Femur (tissue), 1 donor: Measurements from ENCODE around the gene PIP5K1B.

Experiments
- DNase-seq: peaks from one replicate; pipeline ENCODE4 v3.0.0-alpha.2; 2017

Gene PIP5K1B

DNA sequence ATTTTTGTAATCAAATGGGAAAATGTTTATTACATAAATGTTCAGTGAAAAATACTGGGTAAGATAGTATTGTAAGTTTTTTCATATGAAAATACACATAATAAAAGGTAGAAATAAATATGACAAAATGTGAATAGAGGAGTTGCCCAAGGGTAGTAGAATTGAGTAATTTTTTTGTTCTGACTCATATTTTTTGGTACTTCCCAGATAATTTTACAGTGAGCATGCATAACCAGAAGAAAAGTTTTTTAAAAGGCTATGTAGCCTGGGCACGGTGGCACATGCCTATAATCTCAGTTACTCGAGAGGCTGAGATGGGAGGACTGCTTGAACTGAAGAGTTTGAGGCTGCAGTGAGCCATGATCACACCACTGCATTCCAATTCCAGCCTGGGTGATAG lies 116.9 kb downstream of the PIP5K1B start:
- DNase-seq, result no peak

DNA sequence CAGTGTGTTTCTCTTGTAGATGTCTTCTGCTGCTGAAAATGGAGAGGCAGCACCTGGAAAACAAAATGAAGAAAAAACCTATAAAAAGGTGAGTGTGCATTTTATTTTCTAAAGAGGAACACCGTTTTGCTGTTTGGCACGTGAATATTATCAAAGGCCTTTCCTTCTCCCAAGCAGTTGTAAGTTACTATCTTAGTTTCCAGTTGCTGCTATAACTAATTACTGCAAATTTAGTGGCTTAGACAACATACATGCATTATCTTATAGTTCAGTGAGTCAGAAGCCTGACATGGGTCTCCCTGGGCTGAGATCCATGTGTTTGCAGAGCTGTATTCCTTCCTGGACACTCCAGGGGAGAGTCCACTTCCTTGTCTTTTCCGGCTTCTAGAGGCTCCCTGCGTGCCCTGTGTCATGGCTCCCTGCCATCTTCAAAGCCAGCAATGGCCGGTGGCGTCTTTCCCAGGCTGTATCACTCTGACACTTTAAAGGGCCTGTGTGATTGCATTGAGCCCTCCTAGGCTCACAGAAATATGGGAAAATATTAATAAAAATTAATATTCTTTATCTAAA lies 117.6 kb downstream of the PIP5K1B start:
- no peak for DNase-seq

DNA sequence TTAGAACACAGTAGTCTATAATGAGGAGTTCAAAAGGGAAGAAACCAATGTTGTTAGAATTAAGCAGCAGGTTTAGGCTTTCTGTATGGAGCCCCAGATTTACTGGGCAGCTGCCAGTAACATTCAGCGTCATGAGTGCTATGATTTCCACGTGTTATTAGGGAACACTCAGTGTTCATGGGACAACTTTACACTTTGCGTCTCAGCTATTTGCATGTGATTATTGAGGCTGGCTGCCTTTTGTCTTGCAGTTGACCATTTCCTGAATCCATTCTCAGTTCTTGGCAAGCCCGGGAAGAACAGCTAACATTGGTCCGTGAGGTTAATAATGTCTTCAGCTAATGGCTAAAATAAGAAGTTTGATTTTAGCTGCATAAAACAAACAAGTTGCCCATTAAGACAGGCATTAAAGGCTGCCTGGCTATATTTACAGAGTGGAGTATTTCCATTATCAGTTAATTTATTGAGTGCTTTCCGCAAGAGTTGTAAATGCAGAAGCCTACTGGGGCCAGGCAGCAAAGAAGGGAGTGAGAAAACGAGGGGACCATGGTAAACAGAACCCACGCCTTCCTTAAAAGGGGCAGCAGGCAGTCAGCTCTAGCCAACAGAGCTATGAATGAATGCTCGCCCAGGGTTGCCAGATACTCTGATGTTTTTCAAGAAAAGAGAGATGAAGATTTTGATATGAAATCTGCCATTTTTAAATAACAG lies 120.9 kb downstream of the PIP5K1B start:
- no peak for DNase-seq

DNA sequence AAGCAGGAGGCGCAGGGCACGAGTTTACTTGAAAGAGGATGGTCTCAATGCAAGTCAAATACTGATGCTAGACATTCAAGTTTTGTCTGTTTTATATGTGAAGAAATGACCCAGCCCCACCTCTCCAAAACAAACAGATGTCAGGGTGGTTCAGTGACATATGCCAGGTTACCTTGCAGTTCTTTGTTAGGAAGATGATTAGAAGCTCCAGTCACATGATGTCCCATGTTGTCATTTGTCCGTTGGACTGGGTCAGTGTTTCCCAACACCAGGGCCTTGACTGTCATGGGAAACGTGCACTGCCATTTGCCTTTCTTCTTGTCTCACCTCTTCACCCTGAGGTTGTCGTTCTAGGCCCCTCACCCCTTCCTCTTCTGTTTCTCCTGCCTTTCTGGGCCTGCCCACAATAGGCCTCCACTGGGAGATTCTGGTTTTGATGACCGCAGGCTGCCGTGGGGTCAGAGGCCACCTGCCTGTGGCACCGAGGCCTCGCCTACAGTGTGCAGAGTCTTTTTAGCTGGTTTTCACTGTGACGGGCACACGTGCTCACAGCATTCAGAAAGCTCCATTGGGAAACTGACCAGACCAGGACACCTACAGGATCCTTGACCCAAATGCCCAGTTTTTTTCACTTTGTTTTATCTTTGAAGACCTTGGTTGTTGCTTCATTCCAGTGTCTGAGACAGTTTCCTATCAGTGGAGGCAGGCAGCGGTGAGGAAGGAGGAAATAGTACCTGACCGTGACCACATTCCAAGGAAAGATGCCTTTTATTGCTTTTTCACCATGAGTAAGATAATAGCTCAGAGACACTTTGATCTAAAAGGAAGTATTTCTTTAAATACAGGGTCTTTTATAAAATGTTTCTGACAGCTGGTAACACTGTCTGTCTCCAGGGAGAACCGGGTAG lies 123.1 kb downstream of the PIP5K1B start:
- no peak for DNase-seq

DNA sequence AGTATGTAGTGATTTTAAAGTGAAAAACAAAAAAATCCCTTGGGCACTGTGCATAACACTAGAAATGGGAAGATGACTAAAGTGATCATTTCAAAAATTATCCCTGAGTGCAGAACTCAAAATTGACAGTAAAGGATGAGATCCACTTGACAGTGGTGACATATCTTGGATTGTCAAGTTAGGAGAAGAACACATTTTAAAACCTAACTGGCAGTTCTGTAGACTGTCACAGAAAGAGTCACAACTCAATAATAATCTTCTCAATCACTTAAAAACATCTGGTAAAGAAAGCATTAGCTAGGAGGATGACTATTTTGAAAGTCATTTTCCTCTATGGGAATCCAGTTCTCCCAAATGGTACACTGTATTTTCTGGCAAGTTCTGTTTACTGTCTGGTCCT lies 127.1 kb downstream of the PIP5K1B start:
- DNase-seq, result no peak

DNA sequence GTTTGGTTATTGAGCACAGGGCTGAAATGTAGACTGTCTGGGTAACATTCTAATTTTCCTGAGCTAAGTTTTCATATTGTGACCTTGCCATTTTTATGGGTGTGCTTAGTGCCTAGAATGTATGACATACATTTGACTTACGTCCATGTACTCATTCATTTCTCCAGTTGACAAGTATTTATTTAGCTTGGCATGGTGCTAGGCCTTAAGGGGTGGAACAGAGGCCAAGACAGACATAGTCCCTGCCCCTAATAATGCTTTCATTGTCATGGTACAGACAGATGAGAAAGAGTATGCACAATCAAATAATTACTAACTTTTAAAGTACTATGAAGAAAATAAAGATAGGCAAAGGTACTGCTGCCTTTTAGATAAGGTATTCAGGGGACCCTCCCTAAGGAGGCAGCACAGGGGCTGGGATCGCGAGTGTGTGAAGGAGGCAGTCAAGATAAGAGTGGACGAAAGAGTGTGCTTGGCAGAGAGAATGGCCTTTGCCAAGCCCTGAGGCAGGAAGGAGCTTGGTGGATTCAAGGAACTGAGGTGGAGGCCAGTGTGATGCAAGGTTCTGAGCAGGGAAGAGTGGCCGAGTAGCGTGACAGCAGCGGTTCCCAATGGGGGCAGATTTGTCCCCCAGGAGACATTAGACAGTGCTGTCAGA lies 128.0 kb downstream of the PIP5K1B start:
- DNase-seq, result no peak

DNA sequence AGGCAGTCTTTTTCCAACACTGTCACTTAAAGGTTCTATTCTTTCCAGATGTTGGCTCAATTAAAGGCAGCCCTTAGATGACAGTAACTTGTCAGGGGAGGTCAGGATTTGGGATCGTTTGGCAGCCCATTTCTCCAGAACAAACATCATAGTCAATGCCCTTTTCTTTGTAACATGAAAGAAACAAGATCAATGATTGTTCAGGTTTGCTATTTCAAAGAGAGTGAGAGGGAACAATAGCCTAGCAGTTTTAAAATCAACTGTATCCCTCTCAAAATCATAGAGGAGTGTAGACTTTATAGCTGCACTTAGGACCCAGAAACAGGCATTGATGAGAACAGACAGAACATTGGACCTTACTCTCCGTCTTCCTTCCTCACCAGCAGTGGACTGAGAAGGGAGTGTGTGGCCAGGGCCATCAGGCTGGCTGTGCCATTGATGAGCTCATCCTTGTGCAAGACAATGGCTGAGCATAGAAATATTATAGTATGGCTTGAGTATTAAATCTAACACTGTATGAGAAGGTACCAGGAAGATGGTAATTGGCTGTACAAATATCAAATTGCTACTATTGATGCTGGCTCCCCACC lies 130.0 kb downstream of the PIP5K1B start:
- no peak for DNase-seq

DNA sequence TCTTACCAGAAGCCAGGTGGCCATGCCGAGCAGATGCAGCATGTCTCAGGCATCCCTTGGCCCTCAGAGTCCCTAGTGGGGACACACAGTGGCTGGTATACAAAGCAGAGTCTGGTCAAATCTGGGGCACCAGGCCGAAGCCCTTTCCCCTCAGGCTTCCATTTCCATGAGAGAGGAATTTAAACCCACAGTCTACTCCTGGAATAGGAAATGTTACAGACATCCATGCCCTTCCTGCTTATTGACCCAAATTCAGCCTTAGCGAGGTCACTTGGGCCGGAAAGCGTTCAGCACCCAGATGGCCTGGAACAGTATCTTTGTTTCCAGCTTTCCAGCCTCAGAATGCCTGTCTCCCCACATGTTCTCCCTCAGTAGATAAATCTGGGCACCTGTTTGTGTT lies 131.7 kb downstream of the PIP5K1B start:
- DNase-seq, result no peak

DNA sequence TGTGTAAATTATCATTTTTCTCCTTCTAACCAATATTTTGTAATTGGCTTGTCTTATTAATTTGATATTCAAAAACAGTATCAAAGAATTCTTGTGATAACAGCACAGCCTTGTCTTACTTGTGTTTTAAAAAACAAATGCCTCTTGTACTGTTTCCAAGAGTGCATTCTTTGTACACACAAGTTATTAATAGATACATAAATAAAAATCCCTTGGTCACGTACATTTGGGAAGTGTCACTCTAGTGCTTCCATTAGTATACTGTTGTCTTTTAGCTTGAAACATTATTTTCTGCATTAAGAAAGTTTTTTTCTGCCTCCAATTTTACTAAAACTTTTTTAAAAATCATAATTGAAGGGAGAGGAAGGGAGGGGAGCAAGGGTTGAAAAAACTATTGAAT lies 133.2 kb downstream of the PIP5K1B start:
- DNase-seq, result no peak

DNA sequence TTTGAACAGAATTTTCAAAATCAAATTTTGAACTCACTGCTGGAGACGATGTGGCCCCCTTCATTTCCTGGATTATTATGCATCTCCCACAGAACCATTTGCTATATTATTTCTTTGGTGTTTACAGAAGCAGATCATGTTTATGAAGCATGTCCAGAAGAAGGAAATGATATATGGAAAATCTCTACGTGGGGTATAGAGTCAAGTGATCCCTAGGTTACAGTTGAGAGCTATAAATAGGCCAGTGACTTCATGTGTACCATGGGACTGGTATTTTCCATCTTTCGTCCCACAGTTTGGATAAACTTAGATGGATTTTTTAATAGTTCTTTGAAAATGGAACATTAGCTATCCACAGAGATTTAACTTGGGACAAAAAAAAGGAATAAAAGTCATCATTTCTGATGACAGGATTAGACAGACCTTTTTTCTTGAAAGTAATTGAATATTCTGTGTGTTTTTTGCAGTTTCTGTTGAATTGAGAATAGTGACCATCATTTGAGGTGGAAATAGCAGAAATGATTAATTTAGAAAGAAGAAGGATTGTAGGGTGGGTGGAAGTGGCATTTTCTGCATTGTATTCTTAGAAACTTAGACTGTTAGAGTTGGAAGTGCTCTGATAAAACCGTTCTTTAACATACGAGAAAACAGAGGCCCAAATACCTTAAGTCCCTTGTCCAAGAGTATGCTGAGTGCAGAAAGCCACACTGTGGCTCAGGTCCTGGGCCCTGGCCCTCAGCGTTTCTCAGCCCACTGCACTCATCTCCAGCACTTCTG lies 136.4 kb downstream of the PIP5K1B start:
- DNase-seq, result no peak

DNA sequence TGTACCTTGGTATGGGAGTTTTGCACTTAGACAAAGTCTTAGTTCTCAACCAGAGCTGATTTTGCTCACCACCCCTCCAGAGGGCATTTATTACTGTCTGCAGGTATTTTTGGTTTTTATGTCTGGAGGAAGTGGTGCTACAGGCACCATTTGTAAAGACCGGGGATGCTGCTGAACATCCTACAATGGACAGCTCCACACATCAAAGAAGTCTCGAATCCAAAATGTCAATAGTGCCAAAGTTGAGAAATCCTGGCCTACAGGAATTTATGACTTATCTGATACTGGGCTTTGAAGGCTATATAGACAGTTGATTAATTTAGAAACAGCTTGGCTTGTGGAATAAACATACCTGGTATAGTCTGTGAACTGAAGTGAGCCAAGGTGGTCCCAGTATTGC lies 137.5 kb downstream of the PIP5K1B start:
- DNase-seq, result no peak

DNA sequence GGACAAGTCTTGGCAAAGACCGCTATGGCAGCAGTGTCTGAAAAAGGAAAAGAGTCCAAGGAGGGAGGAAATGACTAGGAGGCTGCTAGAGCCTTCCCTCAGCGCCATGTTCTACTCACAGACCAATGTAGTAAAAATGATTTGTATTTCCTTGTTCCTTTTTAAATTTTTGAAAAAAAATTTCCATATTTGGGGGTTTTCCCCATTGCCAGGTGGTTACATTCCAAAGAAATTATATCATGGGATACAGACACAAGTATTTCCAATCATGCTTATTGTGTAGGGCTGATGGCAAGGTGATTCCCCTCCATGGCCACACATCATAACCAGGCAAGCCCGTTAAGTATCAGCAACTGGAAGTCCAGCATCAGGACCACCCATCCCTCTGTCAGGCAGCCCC lies 138.2 kb downstream of the PIP5K1B start:
- DNase-seq, result no peak

DNA sequence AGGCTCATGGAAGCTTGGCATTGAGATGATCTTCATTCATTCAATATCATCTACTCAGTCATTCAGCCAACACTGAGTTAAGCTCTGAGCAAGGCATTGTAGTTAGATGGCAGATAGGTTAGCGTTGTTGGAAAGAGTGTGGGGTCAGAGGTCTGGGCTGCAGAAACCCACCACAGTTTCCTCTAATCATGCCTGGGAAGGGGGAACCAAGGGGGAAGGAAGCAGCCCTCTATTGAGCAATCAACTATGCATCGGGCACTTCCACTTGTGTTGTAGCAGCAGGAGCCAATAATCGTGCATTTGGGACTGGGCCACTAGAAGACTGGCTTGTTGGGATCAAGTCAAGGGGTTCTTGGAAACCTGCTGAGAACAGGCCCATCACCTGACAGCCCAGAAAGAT lies 139.1 kb downstream of the PIP5K1B start:
- no peak for DNase-seq

DNA sequence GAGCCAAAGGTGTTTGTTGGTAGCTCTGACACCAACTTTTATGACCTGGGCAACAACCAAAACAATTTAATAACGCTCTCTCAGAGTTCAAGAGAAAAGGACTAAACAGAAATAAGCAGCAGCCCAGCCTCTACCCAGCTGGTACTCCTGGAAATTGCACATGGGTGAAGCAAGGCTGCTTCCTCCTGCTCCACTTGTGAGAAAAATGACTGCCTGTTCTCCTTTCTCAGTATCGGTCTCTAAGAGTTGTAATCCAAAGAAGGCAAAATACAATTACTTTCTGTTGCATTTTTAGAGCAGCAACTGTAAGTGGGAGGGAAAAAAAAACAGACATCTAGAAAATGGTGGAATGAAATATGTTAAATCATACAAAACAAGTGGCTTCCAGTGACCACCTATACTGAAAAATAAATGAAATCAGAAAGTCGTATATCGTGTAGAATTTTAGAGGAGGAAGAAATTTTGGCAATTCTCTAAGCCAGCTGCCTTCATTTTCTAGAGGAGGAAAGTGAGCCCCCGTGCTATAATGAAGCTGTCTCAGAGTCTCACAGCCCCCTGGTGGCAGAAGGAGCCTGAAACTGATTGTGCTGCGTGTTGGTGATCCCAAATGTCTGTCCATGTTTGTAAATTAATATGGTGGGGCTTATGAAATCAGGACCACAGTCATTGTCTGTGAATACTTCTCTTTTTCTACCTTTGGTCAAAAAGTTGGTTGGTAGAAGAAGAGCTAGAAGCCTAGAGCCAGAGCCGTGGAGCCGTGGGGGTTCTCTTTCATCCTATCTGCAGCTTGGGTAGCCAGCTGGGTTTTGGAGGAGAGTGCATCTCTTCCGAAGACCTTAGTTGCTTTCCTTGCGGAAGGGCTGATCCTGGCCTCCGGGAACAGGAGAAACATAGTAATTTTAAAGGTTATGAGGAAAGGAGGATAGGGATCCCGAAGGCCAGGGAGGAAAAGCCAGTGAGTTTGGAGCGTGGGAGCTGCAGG lies 139.9 kb downstream of the PIP5K1B start:
- DNase-seq, result peak; percentile 30

DNA sequence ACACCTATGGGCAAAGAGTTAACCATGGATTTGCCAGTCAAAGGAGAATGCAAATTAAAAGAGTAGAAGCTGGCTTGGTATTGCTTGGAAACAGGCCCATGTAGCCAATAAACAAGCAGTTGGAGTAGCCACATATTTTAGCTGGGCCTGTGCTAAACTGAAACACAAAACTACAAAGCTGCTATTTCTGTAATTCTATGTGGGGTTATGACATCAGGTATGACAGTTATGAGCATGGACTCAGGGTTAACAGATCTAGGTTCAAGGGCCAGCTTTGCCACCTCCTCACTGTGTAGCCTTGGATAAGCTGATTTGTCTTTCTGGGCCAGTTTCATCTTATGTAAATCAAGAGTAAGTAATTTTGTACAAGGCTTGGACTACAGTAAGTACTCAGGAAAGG lies 142.7 kb downstream of the PIP5K1B start:
- no peak for DNase-seq

DNA sequence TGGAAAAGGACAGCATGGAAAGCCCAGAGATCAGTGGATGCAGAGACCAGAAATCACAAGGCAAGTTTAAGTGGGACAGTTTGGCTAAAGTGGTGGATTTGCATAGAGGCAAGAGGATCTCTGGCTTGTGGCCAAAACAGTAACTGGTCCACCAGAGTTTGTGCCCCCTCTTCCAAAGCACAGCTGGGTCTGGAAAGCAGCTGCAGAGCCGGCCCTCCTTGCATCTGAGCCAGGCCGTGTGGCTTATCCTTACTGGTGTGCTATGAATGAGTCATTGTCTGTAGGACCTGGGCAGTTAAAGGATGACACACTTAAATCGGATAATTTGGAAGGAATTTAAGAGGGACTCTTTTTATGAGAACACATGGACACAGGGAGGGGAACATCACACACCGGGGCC lies 146.6 kb downstream of the PIP5K1B start:
- DNase-seq, result no peak

DNA sequence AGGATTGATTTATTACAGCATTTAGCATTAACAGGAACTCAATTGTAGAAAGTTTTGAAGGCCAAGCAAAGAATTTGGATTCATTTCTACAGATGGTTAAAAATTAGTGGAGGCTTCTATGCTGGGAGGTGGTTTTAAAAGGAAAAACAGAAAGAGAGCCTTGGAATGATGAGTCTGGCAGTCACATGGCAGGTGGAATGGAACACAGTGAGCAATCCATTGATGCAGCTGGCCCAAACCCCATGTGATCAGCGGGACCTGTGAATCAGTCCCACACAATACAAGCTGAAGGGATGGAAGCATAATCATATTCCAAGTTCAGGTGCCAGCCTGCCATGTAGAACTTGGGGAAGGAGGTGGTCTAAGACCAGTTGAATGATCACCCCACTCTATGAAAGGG lies 147.9 kb downstream of the PIP5K1B start:
- no peak for DNase-seq

DNA sequence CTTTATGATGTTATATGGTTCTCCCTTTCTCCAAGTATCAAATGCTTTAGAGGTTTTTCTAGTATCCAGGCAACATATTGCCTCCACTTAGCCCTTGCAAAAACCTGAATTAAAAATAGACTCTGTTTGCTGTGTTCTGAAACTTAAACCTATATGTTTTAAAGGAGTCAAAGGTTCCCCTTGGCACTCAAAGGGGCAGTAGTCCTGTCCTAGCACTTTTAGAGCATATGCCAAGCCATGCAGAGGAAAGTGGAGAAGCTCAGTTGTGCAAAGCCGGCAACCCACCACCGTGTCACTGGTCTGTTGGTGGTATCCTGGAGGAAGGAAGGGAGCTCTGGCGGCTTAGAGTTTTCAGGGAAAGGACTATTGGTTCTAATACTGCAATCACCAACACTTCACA lies 154.3 kb downstream of the PIP5K1B start:
- no peak for DNase-seq

DNA sequence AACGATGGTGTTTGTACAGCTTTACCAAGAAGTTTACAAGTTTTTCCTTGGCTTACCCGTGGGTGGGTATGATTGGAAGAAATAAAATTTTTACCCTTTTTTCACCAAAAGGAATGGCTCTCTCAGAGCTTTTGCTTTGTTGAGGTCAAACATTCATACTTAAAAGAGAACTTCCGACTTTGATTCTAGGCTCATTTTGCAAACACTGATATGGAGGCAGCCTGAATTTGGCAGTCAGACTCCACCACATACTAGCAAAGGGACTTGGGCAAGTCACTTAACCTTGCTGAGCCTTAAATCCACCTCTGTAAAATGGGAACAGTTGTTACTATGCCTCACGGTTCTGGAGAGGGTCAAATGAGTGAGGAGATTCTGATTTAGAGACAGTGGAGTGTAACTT lies 155.4 kb downstream of the PIP5K1B start:
- DNase-seq, result no peak

DNA sequence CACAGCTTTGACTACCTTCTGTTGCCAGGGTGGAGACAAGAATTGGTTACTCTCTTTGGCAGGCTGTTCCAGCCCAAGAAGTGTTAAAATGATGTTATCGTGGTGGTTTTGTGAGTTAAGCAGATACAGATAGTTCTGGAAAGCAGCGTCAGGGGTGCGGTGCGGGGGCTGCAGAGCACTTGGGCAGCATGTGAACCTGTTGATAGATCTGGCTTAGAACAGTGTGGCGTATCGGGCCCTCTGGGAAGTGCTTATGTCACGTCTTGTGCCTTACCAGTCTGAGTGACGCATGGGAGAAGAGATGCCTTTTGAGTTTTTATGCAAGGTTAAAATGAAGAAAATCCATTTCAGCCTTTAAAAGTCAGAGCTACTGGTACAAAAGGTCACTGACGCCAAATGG lies 156.4 kb downstream of the PIP5K1B start:
- DNase-seq, result no peak

DNA sequence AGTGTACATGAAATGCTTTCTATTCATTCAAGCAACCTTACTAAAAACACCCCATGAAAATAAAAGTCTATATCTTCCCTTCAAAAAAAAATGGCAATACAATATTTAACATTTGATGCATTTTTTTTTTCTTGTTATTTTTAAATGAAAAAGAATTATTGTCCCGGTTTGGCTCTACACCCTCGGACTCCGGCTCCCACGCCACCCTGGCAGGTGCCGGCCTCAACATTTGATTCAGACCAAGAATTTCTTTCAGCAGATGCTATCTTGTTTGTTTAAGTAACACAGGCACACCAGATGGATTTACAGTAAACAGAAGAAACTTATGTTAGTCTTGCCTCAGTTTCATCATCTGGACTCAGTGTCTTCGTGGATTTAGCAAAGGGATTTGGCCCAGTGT lies 162.0 kb downstream of the PIP5K1B start:
- DNase-seq, result no peak
